HG03442 (cell line): ENCODE results near the gene SLC37A2.
A peak's percentile ranks its signal among the peaks of the same experiment; 100 is the strongest.

Experiments
- ATAC-seq: cut with Tn5 transposase; IDR thresholded peaks from one replicate; pipeline ENCODE4 v1.9.1; 2021; ENCODE audit warnings: mild to moderate bottlenecking, moderate library complexity; ENCODE audit not compliant: unreplicated experiment

The SLC37A2 gene

DNA sequence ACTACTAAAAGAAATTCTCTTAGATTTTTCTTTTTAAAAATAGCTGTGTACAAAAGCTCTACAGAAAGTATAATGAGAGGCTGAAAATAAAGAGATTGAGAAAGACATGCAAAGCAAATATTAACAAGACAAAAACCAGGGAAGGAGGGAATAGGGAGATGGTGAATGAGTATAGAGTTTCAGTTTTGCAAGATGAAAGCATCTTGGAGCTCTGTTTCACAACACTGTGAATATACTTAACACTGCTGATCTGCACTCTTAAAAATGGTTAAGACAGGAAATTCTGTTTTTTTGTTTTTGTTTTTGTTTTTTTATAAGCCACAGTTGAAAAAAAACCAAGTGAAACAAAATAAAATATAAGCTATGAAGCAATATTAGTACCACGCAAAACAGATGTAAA, 42.8 kb downstream of the SLC37A2 start:
- no peak for ATAC-seq

GRCh38 chr11:125108469-125108868, 45.4 kb downstream of the SLC37A2 start:
- no peak for ATAC-seq

DNA sequence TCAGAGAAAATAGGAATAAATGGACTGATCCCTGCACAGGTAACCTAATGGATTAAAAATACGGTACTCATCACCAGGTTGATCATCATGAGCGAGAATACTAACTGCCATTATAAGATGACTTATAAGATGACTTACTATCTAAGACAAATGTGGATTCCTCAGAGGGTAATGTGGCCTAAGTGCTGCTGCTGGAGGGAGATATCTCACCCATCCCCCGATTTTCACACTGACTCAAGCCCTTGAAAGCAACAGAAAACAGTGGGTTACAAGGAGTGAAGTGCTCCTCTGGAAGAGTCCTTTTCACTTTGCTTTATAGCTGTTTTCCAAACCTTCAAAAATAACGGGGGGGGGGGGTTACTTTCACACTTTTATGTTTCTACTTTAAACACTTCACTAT, 47.4 kb downstream of the SLC37A2 start:
- no peak for ATAC-seq

DNA sequence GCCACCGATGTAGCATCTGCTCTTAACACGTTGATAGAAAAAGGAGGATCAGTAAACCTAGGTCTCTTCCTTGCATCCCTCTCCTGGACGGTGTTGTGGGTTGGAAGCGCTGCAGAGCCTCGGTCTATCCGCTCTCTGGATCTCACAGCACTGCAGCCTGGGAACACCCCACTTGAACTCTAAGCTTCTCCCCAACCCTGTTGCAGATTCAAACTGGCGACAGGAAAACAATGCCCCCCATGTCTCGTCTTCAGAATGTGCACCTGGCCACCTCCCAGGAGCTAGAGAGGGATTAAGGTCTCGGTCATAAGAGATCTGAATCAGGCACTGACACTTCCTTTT, 47.9 kb downstream of the SLC37A2 start:
- no peak for ATAC-seq

DNA sequence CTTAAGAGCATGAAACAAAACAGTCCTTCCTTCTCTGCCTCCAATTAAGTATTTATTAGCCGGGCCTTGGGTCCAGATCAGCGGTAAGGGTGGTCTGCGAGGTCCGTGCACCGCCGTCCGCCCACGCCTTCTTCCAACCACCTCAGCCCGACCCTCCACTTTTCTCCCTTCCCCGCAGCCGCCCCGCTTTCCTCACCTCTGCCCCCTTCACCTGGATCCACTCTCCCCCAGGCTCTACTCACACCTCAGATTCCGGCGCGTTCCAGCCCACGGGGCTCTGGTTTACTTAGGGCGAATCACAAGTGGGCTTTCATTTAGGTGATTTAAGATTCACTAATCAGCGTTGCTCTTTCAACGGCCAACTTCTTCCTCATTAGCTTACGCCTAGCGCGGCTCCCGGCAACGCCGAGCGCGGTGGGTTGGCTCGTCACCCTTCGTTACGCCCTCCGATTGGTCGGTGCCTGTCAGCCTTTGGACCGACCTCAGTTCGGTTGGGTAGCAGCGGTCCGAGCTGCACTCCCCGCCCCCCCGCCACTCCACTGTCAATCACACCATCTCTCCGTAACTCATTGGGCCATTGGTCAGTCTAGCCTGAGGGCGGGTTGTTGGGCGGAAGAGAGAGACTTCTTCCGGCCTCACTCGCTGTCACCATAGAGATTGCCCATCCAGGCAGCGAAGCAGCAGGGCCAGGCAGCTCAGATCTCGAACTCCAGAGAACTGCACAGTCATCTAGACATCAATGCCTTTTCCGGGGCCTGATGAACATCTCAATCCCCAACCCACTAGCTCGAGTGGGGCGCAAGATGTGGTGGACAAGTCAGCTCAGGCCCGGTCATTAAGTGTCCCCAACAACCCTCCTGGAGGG, 48.5 kb downstream of the SLC37A2 start, which contains the start of gene TMEM218:
Gene TMEM218, minus strand, starts transcription at position 284 of the 865 bp plus-strand sequence. CDS start 9,385 bp downstream, outside the sequence.
- ATAC-seq, result peak; percentile 97

DNA sequence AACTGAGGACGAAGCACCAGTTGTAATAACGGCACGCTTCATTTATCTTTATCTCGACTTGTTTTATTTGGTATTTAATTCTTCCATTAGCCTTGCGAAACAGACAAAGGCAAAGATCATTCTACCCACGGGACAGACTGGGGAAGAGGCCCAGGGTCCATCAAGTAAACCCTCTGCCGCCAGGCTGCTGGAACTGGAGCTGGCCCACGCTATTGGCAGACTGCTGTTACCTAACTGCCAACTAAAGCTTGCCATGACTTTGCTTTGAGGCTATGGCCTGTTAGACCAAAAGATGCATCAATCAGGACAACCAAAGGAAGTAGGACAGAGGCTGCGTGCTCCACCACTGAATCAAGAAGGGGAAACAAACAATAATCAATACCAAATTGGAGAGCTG, 49.1 kb downstream of the SLC37A2 start:
- no peak for ATAC-seq

DNA sequence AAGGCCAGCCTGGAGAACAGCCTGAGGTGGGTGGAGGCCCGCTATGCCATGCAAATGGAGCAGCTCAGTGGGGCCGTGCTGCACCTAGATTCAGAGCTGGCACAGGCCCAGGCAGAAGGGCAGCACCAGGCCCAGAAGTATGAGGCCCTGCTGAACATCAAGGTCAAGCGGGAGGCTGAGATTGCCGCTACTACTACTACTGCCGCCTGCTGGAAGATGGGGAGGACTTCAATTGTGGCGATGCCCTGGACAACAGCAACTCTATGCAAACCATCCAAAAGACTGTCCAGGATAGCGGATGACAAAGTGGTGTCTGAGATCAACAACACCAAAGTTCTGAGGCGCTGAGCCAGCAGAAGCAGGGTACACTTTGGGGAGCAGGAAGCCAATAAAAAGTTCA, 51.4 kb downstream of the SLC37A2 start:
- no peak for ATAC-seq

GRCh38 chr11:125117429-125117828, 54.3 kb downstream of the SLC37A2 start:
- ATAC-seq, result no peak

DNA sequence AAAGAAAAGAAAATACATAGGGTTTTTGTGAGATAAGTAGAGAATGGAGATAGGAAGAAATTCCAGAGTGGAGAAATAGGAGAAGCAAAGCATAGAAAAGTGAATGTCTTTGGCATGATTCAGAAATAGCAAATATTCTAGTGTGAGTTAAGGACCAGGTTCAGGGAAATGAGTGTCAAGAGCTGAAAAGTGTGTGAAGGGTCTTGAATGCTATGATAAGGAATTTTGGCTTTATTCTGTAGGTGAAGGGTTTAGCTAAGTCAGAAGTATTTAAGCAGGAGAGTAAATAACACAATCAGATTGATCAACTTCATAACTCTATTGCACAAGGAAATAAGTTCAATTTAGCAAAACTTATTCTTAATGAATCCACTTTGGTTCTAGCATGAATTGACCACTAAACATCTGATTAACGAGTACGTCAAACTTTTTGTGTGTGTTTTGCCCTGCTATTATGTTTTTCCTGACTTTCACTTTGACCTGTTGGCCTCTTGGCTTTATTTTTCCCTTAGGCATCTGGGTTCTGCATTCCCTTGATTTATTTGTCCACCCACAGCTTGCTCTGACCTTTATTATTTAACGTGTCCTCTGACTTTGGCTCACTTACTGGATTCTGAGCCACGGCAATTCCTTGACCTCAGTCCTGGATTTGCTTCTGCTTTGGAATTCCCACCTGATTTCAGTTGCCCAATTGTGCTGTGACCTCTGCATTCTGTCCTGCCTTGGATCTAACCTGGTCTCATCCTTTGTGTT, 60.3 kb downstream of the SLC37A2 start:
- no peak for ATAC-seq

DNA sequence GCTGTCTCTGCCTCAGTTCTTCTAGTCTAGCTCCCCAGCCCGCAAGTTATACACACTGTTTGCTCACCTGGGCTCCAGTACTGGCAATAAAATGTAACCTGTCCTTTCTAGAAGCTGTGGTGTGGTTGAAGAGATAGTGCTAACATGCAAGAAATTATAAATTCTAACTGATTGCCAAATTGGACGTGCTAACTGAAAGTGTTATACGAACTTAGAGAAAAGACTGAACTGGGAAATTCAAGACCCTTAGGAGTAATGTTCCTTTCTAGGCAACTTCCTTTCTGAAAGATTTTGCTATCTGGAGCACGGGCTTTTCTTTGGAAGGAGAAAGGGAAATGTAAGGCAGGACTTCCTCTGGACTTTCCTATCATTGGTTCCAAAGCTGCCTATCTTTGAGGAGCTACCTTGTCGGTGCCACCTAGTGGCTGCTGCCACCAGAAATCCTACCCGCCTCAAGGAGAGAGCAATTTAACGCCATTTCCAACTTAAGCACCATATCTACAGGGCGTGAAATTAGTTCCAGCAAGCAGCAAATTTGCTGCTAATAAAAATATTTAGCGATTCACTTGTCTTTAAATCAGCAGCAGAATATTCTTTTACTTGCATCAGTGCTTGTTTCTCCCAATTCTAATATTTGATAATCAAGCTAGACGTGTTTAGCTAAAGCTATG, 61.0 kb downstream of the SLC37A2 start:
- ATAC-seq, result no peak

- no peak for ATAC-seq
Measured at GRCh38 chr11:125124618-125124992, 61.5 kb downstream of the SLC37A2 start.

DNA sequence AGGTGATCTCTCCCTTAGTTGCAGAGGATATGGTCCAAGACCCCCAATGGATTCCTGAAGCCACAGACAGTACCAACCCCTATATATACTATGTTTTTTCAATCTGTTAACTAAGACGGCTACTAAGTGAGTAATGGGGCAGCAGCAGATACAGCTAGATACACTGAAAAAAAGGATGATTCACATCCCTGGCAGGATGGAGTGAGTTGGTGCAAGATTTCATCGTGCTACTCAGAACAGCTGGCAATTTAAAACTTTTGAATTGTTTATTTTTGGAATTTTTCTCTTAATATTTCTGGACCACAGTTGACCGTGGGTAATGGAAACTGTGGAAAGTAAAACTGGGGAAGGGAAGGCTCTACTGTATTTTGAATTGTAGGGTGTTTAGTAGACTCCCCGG, 65.3 kb downstream of the SLC37A2 start:
- no peak for ATAC-seq

GRCh38 chr11:125129316-125129993, 66.3 kb downstream of the SLC37A2 start:
- ATAC-seq, result no peak

GRCh38 chr11:125132071-125132470, 69.0 kb downstream of the SLC37A2 start:
- ATAC-seq, result no peak

GRCh38 chr11:125132596-125132995, 69.5 kb downstream of the SLC37A2 start:
- ATAC-seq, result no peak

GRCh38 chr11:125136001-125136400, 72.9 kb downstream of the SLC37A2 start:
- ATAC-seq, result no peak

GRCh38 chr11:125138966-125139365, 75.9 kb downstream of the SLC37A2 start:
- ATAC-seq, result no peak

DNA sequence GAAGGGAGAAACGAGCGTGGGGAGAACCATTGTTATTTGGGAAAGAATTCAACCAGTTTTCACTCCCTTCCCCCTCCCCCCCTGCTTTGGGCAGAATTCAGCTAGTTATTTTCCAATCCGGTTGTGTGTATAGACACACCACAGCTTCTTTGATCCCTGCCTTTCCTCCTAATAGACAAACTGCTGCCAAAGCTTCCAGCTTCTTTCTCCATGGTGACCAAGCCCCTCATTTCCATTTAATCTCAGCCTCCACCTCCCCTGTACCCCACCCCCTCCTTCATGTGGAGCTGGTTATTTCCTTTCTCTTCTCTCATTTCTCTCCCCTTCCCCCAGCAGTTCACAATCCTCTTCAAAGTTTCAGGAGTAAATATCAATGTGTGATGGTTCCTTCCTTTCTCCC, 76.7 kb downstream of the SLC37A2 start:
- ATAC-seq, result no peak
